IMR-90 (cell line): ENCODE data around the gene AUTS2. TPM values are rescaled to one million over a fixed set of nuclear protein-coding genes. Genes with fewer than 3 reads are reported as not detected.

Source experiments
- ATAC-seq: fragments of 200-7000 bp; cut with Tn5 transposase; 2 replicates; pipeline ENCODE4 v1.9.1; 2020; ENCODE audit warnings: low read depth, mild to moderate bottlenecking, moderate library complexity
- BruUV-seq: library from RNA; stranded (reverse); fragments of 400-500 nt; replicated peaks from 2 replicates; lab custom pipeline; 2021; lab: Mats Ljungman, UMichigan
- CTCF ChIA-PET: fragments of 300-600 bp; formaldehyde crosslinking; extraction: SDS; loops from one replicate; lab custom pipeline; 2021; ENCODE audit warnings: antibody characterized with exemption; lab: Yijun Ruan, JAX
- POLR2A ChIA-PET: fragments of 300-600 bp; sonication (Branson Sonifier 250); formaldehyde crosslinking; loops from one replicate; lab custom pipeline; 2022; ENCODE audit warnings: antibody characterized with exemption; ENCODE audit not compliant: unreplicated experiment; lab: Charles Lee
- DNase-seq: peaks from one replicate; pipeline ENCODE4 v3.0.0; 2013
- H2AFZ ChIP-seq: replicated peaks from 2 replicates; pipeline ENCODE3; 2013; ENCODE audit warnings: low read length, mild to moderate bottlenecking; ENCODE audit not compliant: poor library complexity
- H2AK5ac ChIP-seq: 2 replicates; pipeline ENCODE4 v1.6.1; 2013; ENCODE audit warnings: low read depth, low read length, inconsistent platforms
- H2AK9ac ChIP-seq: replicated peaks from 2 replicates; pipeline ENCODE3; 2013; ENCODE audit warnings: mild to moderate bottlenecking, low read depth, low read length, moderate library complexity; ENCODE audit not compliant: poor library complexity
- H2BK120ac ChIP-seq: 2 replicates; pipeline ENCODE4 v1.6.1; 2013; ENCODE audit warnings: low read depth, low read length, inconsistent platforms
- H2BK15ac ChIP-seq: 3 replicates; pipeline ENCODE4 v1.6.1; 2013; ENCODE audit warnings: low read depth, low read length, inconsistent platforms
- H2BK20ac ChIP-seq: 2 replicates; pipeline ENCODE4 v1.6.1; 2013; ENCODE audit warnings: low read depth, mild to moderate bottlenecking, inconsistent platforms, low read length, moderate library complexity
- H2BK5ac ChIP-seq: 2 replicates; pipeline ENCODE4 v1.6.1; 2013; ENCODE audit warnings: mild to moderate bottlenecking, low read depth, low read length, inconsistent platforms; ENCODE audit not compliant: poor library complexity, severe bottlenecking
- H3K14ac ChIP-seq: replicated peaks from 2 replicates; pipeline ENCODE4 v1.6.1; 2013; ENCODE audit warnings: low read depth, low read length, inconsistent platforms
- H3K18ac ChIP-seq: 2 replicates; pipeline ENCODE4 v1.6.1; 2013; ENCODE audit warnings: low read depth, low read length, control low read depth
- H3K23ac ChIP-seq: 2 replicates; pipeline ENCODE4 v1.6.1; 2013; ENCODE audit warnings: low read depth, low read length, inconsistent platforms
- H3K27ac ChIP-seq: 2 replicates; pipeline ENCODE4 v1.5.1; 2013; ENCODE audit warnings: mild to moderate bottlenecking, control low read depth, low read length; ENCODE audit not compliant: insufficient read depth
- H3K27me3 ChIP-seq: 2 replicates; pipeline ENCODE4 v1.6.1; 2013; ENCODE audit warnings: low read length; ENCODE audit not compliant: control insufficient read depth, insufficient read depth
- H3K36me3 ChIP-seq: 2 replicates; pipeline ENCODE4 v1.6.1; 2013; ENCODE audit warnings: low read length, mixed read lengths; ENCODE audit not compliant: control insufficient read depth, insufficient read depth
- H3K4ac ChIP-seq: 2 replicates; pipeline ENCODE4 v1.6.1; 2013; ENCODE audit warnings: low read depth, low read length, inconsistent platforms
- H3K4me1 ChIP-seq: 2 replicates; pipeline ENCODE4 v1.6.1; 2013; ENCODE audit warnings: low read length, mixed read lengths; ENCODE audit not compliant: control insufficient read depth, insufficient read depth
- H3K4me2 ChIP-seq: 2 replicates; pipeline ENCODE4 v1.6.1; 2013; ENCODE audit warnings: low read depth, mild to moderate bottlenecking, control low read depth, low read length, moderate library complexity
- H3K4me3 ChIP-seq: 2 replicates; pipeline ENCODE4 v1.5.1; 2013; ENCODE audit warnings: low read depth, mild to moderate bottlenecking, control low read depth, low read length, moderate library complexity; ENCODE audit not compliant: insufficient read depth
- H3K56ac ChIP-seq: 2 replicates; pipeline ENCODE4 v1.6.1; 2013; ENCODE audit warnings: low read length, inconsistent platforms; ENCODE audit not compliant: insufficient read depth; ENCODE audit errors: extremely low read depth
- H3K79me1 ChIP-seq, 2 experiments: 2 replicates each; pipeline ENCODE4 v1.6.1; 2013; ENCODE audit warnings: low read length in 2 of 2, inconsistent platforms in 1 of 2, low read depth in 1 of 2
- H3K9ac ChIP-seq: 2 replicates; pipeline ENCODE4 v1.6.1; 2013; ENCODE audit warnings: low read depth, low read length, control low read depth
- H3K9me1 ChIP-seq: 2 replicates; pipeline ENCODE4 v1.6.1; 2013; ENCODE audit warnings: low read length, inconsistent platforms; ENCODE audit not compliant: insufficient read depth
- H3K9me3 ChIP-seq: 2 replicates; pipeline ENCODE4 v1.6.1; 2013; ENCODE audit warnings: low read length; ENCODE audit not compliant: control insufficient read depth, insufficient read depth
- H4K20me1 ChIP-seq: 2 replicates; pipeline ENCODE4 v1.6.1; 2013; ENCODE audit warnings: low read length, inconsistent platforms; ENCODE audit not compliant: insufficient read depth
- H4K5ac ChIP-seq: 2 replicates; pipeline ENCODE4 v1.6.1; 2013; ENCODE audit warnings: mild to moderate bottlenecking, low read depth, low read length, control low read depth
- H4K8ac ChIP-seq, 2 experiments: 2 replicates each; pipeline ENCODE4 v1.6.1; 2013; ENCODE audit warnings: low read depth in 2 of 2, low read length in 2 of 2, control low read depth in 1 of 2, inconsistent platforms in 1 of 2
- H4K91ac ChIP-seq: 2 replicates; pipeline ENCODE4 v1.6.1; 2013; ENCODE audit warnings: low read depth, low read length, inconsistent platforms; ENCODE audit not compliant: insufficient read depth
- NFE2L2 ChIP-seq: fragments of 150-350 bp; IDR thresholded peaks from 2 replicates; pipeline ENCODE4 v1.6.1; 2016; ENCODE audit warnings: low read depth, mild to moderate bottlenecking, low read length
- RAD21 ChIP-seq: IDR thresholded peaks from 2 replicates; pipeline ENCODE4 v1.6.1; 2012; ENCODE audit warnings: low read length, improper control_type of control experiment
- WGBS, 2 experiments: methylation state at CpG; one replicate each; pipeline versions ENCODE4 v1.1.5 to v1.1.7; 2013; ENCODE audit warnings: missing lambda C conversion rate in 2 of 2; ENCODE audit not compliant: insufficient read length in 1 of 2; ENCODE audit errors: extremely low coverage in 2 of 2; 5-methylcytosine and 5-hydroxymethylcytosine counted together
- dilution Hi-C: fragments of 300-500 bp; cut with HindIII; formaldehyde crosslinking; loops from one replicate; pipeline ENCODE4 v1.14.3; 2018; ENCODE audit warnings: low sequenced_read_pairs; ENCODE audit not compliant: unreplicated experiment
- in situ Hi-C: fragments of 300-500 bp; cut with MboI; formaldehyde crosslinking; loops from 3 replicates; pipeline ENCODE4 v1.14.3; 2019; ENCODE audit warnings: low sequenced_read_pairs, inconsistent platforms, mixed read lengths
- intact Hi-C: fragments of 100-400 bp; cut with micrococcal nuclease; formaldehyde crosslinking; loops from 2 replicates; pipeline ENCODE4 v1.10.0; 2022
- polyA plus RNA-seq, 3 experiments: library from polyadenylated mRNA; depleted of rRNA; stranded (reverse); fragments of >200 nt; gene quantifications; 2 replicates each; pipeline ENCODE4 v1.2.3, GENCODE V29; 2012; ENCODE audit warnings: low replicate concordance in 1 of 3
- total RNA-seq: library from RNA; depleted of rRNA; stranded (reverse); fragments of >200 nt; gene quantifications from 2 replicates; pipeline ENCODE4 v1.2.3, GENCODE V29; 2012

The AUTS2 gene
- total and polyA plus RNA-seq, 2 of the 4 experiments (the other 2 are of a cell fraction), result 0.90 to 3.0 TPM

- intact Hi-C loops, result loop anchor here (10.0 kb wide), 1 partner anchor 1099 kb away; no protein-coding TSS in a partner anchor
- CTCF ChIA-PET, result interaction anchor here (0.7 kb wide), 1 partner anchor 189 kb away, joined by 3 read pairs; no protein-coding TSS in a partner anchor
Measured at GRCh38 chr7:69595415-69595814, 2.9 kb upstream of the AUTS2 start.

More at GRCh38 chr7:69595415-69595814, 2.9 kb upstream of the AUTS2 start:
- H3K27me3 ChIP-seq, result peaks cover 11% of the 10 kb centered on the region
- dilution Hi-C loops (no loop called here), in situ Hi-C loops (no loop called here)
- no peak overlapping the region for H3K14ac ChIP-seq
- no peak overlapping the region for H2AK5ac ChIP-seq
- H2BK120ac ChIP-seq, result no peak overlapping the region
- no peak overlapping the region for H3K23ac ChIP-seq
- H2BK20ac ChIP-seq, result no peak overlapping the region
- no peak for DNase-seq
- no peak for ATAC-seq
- no peaks in the 10 kb centered on the region for H3K9me3 ChIP-seq
- H4K5ac ChIP-seq, result no peak overlapping the region
- H4K20me1 ChIP-seq, result no peaks in the 10 kb centered on the region
- no peak overlapping the region for H3K4me3 ChIP-seq
- no TSS peak for BruUV-seq
- no peak overlapping the region for H3K4me2 ChIP-seq
- no peak overlapping the region for H3K56ac ChIP-seq
- H3K27ac ChIP-seq, result no peak overlapping the region
- H3K79me1 ChIP-seq, result no peaks in the 10 kb centered on the region
- H3K4me1 ChIP-seq, result 0 out of 2 replicates have a peak, but pooled peaks cover 2% of the 10 kb centered on the region
- H3K4ac ChIP-seq, result no peak overlapping the region
- TF ChIP-seq NFE2L2, result no peak
- TF ChIP-seq RAD21, result no peak
- no peak overlapping the region for H2BK15ac ChIP-seq
- no peak overlapping the region for H2AFZ ChIP-seq
- no peak overlapping the region for H4K8ac ChIP-seq
- H3K18ac ChIP-seq, result no peak overlapping the region
- H3K9me1 ChIP-seq, result no peaks in the 10 kb centered on the region
- H2AK9ac ChIP-seq, result no peak overlapping the region
- H3K9ac ChIP-seq, result no peak overlapping the region
- no peaks in the 10 kb centered on the region for H3K36me3 ChIP-seq
- POLR2A ChIA-PET, result no interaction called here
- H2BK5ac ChIP-seq, result no peak overlapping the region
- H4K91ac ChIP-seq, result no peak overlapping the region
- no CpG with 5 or more reads among the region's 1 CpG for WGBS, 2 experiments
